DOHH2 (cell line): ENCODE results near the gene PRKCH.

Experiments
- CTCF ChIP-seq: fragments of 200-600 bp; sonication (generic); IDR thresholded peaks from one replicate; pipeline ENCODE4 v1.5.1; 2014; ENCODE audit warnings: antibody characterized with exemption, mild to moderate bottlenecking, low read depth, low read length; ENCODE audit not compliant: poor library complexity, severe bottlenecking
- EZH2phosphoT487 ChIP-seq: fragments of 200-600 bp; sonication (generic); IDR thresholded peaks from 2 replicates; pipeline ENCODE4 v1.6.1; 2017; ENCODE audit warnings: borderline replicate concordance, mild to moderate bottlenecking, antibody characterized with exemption, low read length, moderate library complexity, mixed read lengths

GRCh38 chr14:61593330-61593729 lies 272.0 kb downstream of the PRKCH start:
- TF ChIP-seq EZH2phosphoT487 = no peak
- no peak for TF ChIP-seq CTCF
